Measurements from ENCODE around the gene SIX5. TPM values are rescaled to one million over a fixed set of nuclear protein-coding genes. Genes with fewer than 3 reads are reported as not detected.

SIX5 gene
- total RNA-seq, 1 experiment from 2014 or later: 26.0 TPM

GRCh38 chr19:45764475-45764874, 4.6 kb downstream of the SIX5 start:
- ChIA-PET POLR2A (interaction anchor here (0.6 to 1.8 kb wide), 4 partner anchors 47 to 72 kb away, joined by 3 to 8 read pairs (median 5); partner anchors contain the start of gene QPCTL), CTCF (interaction anchor here (1.0 to 1.8 kb wide), 6 partner anchors 10 to 72 kb away, joined by 3 to 8 read pairs (median 6); partner anchors contain the start of genes FBXO46, QPCTL and SNRPD2)
- TF ChIP-seq ZNF396 (CRISPR knock-in tag; IDR thresholded peaks at IDR 0.05; ENCODE audit: borderline replicate concordance) (no peak), MYBL2 (CRISPR knock-in tag; IDR thresholded peaks at IDR 0.05) (no peak), HMGXB4 (CRISPR knock-in tag; IDR thresholded peaks at IDR 0.05) (no peak), GRHL2 (CRISPR knock-in tag; IDR thresholded peaks at IDR 0.05; ENCODE audit: insufficient replicate concordance, severe bottlenecking) (no peak), ELF4 (CRISPR knock-in tag; IDR thresholded peaks at IDR 0.05; ENCODE audit: low read depth) (no peak), IRF2 (CRISPR knock-in tag; IDR thresholded peaks at IDR 0.05; ENCODE audit: borderline replicate concordance, low read depth) (no peak), PREB (CRISPR knock-in tag; IDR thresholded peaks at IDR 0.05; ENCODE audit: borderline replicate concordance) (no peak), JUN (CRISPR knock-in tag; IDR thresholded peaks at IDR 0.05) (no peak), NFATC4 (CRISPR knock-in tag; IDR thresholded peaks at IDR 0.05) (no peak), ZNF219 (CRISPR knock-in tag; IDR thresholded peaks at IDR 0.05; ENCODE audit: borderline replicate concordance) (no peak), TCF7 (CRISPR knock-in tag; IDR thresholded peaks at IDR 0.05; ENCODE audit: low read depth) (no peak)
- H3K9me3 Mint-ChIP-seq: no peaks in the 10 kb centered on the region
- peak overlapping the region; percentile 48 for H3K4me3 Mint-ChIP-seq
- H3K27me3 Mint-ChIP-seq (ENCODE audit: low read depth): peaks cover 4% of the 10 kb centered on the region
- H3K27ac Mint-ChIP-seq: peak overlapping the region; percentile 57
- DNase-seq (ENCODE audit: low spot score): no peak
- H3K36me3 Mint-ChIP-seq: no peaks in the 10 kb centered on the region
- peaks cover 18% of the 10 kb centered on the region for H3K4me1 Mint-ChIP-seq
- no peak for ATAC-seq

- ATAC-seq (no peak), DNase-seq (ENCODE audit: low spot score) (peak; percentile 32)
- CTCF ChIA-PET: interaction anchor here (1.0 to 2.9 kb wide), 3 partner anchors 11 to 47 kb away, joined by 3 to 23 read pairs (median 3); no protein-coding TSS in a partner anchor
- POLR2A ChIA-PET: interaction anchor here (0.6 to 1.8 kb wide), 4 partner anchors 43 to 72 kb away, joined by 3 to 5 read pairs (median 4); partner anchors contain the start of gene QPCTL
- Mint-ChIP-seq H3K27ac (no peak overlapping the region), H3K4me1 (peaks cover 18% of the 10 kb centered on the region), H3K4me3 (no peak overlapping the region), H3K36me3 (no peaks in the 10 kb centered on the region), H3K27me3 (ENCODE audit: low read depth) (peaks cover 9% of the 10 kb centered on the region), H3K9me3 (no peaks in the 10 kb centered on the region)
- TF ChIP-seq SP1 (CRISPR knock-in tag; conservative IDR thresholded peaks at IDR 0.05) (0 out of 2 replicates have a peak, but pooled peaks have one; percentile 19), ATF6 (CRISPR knock-in tag; IDR thresholded peaks at IDR 0.05) (no peak), ZNF671 (CRISPR knock-in tag; IDR thresholded peaks at IDR 0.05) (no peak), RELA (CRISPR knock-in tag; IDR thresholded peaks at IDR 0.05; ENCODE audit: borderline replicate concordance) (0 out of 2 replicates have a peak, but pooled peaks have one; percentile 12), ZNF512 (CRISPR knock-in tag; IDR thresholded peaks at IDR 0.05; ENCODE audit: borderline replicate concordance) (no peak), KAT7 (CRISPR knock-in tag; IDR thresholded peaks at IDR 0.05; ENCODE audit: borderline replicate concordance) (no peak), ATF1 (CRISPR knock-in tag; IDR thresholded peaks at IDR 0.05) (no peak), ZNF263 (CRISPR knock-in tag; IDR thresholded peaks at IDR 0.05; ENCODE audit: low read depth) (no peak), FOXP4 (CRISPR knock-in tag; IDR thresholded peaks at IDR 0.05) (no peak), TCF7 (CRISPR knock-in tag; IDR thresholded peaks at IDR 0.05; ENCODE audit: low read depth) (no peak), ARID4B (CRISPR knock-in tag; IDR thresholded peaks at IDR 0.05; ENCODE audit: borderline replicate concordance) (no peak)
Observed at GRCh38 chr19:45763691-45764294, 5.3 kb downstream of the SIX5 start.

All from WTC11 (cell line).